Daoy (cell line): ENCODE measurements around the gene SCAPER. TPM values are rescaled to one million over a fixed set of nuclear protein-coding genes. Genes with fewer than 3 reads are reported as not detected.

Experiments used
- DNase-seq: peaks from one replicate; pipeline ENCODE4 v3.0.0-alpha.2; 2015; ENCODE audit warnings: low read depth
- total RNA-seq: library from RNA; depleted of rRNA; stranded (reverse); fragments of >200 nt; shearing (Covaris generic); gene quantifications from 2 replicates; pipeline ENCODE4 v1.2.3, GENCODE V29; 2014

Gene SCAPER
- total RNA-seq, 1 experiment from 2014 or later, result 5.7 TPM

- DNase-seq, result no peak
These were observed 486.6 kb downstream of the SCAPER start for GRCh38 chr15:76418352-76419140.

- DNase-seq, result no peak
These were observed 503.9 kb downstream of the SCAPER start for GRCh38 chr15:76401285-76401684.

GRCh38 chr15:76398317-76399104 is 506.6 kb downstream of the SCAPER start:
- DNase-seq, result no peak

GRCh38 chr15:76393614-76394013 is 511.5 kb downstream of the SCAPER start:
- DNase-seq, result peak; percentile 86

GRCh38 chr15:76391847-76392246 is 513.3 kb downstream of the SCAPER start:
- DNase-seq, result no peak

- DNase-seq, result no peak
These were observed 513.8 kb downstream of the SCAPER start for GRCh38 chr15:76391309-76391708.

GRCh38 chr15:76390571-76390970 is 514.6 kb downstream of the SCAPER start:
- DNase-seq, result no peak

- no peak for DNase-seq
These were observed 518.2 kb downstream of the SCAPER start for GRCh38 chr15:76386926-76387325.

- DNase-seq, result no peak
These were observed 519.0 kb downstream of the SCAPER start for GRCh38 chr15:76386178-76386577.

GRCh38 chr15:76384409-76384808 is 520.7 kb downstream of the SCAPER start:
- DNase-seq, result no peak

GRCh38 chr15:76382987-76383728 is 522.0 kb downstream of the SCAPER start:
- no peak for DNase-seq

GRCh38 chr15:76381366-76381765 is 523.8 kb downstream of the SCAPER start:
- no peak for DNase-seq

- DNase-seq, result no peak
These were observed 524.9 kb downstream of the SCAPER start for GRCh38 chr15:76380249-76380648.

GRCh38 chr15:76378691-76379090 is 526.4 kb downstream of the SCAPER start:
- no peak for DNase-seq

- DNase-seq, result no peak
These were observed 527.4 kb downstream of the SCAPER start for GRCh38 chr15:76377751-76378150.

- DNase-seq, result no peak
These were observed 527.9 kb downstream of the SCAPER start for GRCh38 chr15:76377217-76377616.

- DNase-seq, result no peak
These were observed 528.3 kb downstream of the SCAPER start for GRCh38 chr15:76376816-76377215.

- DNase-seq, result peak; percentile 17
These were observed 529.1 kb downstream of the SCAPER start for GRCh38 chr15:76376029-76376428.

GRCh38 chr15:76368122-76368621 is 537.0 kb downstream of the SCAPER start:
- DNase-seq, result no peak

GRCh38 chr15:76366714-76367113 is 538.4 kb downstream of the SCAPER start:
- DNase-seq, result no peak

GRCh38 chr15:76363251-76363650 is 541.9 kb downstream of the SCAPER start:
- DNase-seq, result no peak

- no peak for DNase-seq
These were observed 544.7 kb downstream of the SCAPER start for GRCh38 chr15:76360416-76360815.
